OCI-LY7 (cell line): ENCODE results near the gene SEMA4D.

Source experiments
- EZH2phosphoT487 ChIP-seq: fragments of 200-600 bp; sonication (generic); IDR thresholded peaks from 2 replicates; pipeline ENCODE4 v1.6.1; 2018; ENCODE audit warnings: low read depth, borderline replicate concordance, mild to moderate bottlenecking, mixed run types, antibody characterized with exemption, low read length, moderate library complexity, mixed read lengths
- TF ChIP-seq, protein P1 (sequence below): fragments of 200-600 bp; sonication (generic); conservative IDR thresholded peaks from 2 replicates; pipeline ENCODE4 v1.5.1; 2014; ENCODE audit warnings: mild to moderate bottlenecking, antibody characterized with exemption, low read length, moderate library complexity, mixed read lengths

DNA sequence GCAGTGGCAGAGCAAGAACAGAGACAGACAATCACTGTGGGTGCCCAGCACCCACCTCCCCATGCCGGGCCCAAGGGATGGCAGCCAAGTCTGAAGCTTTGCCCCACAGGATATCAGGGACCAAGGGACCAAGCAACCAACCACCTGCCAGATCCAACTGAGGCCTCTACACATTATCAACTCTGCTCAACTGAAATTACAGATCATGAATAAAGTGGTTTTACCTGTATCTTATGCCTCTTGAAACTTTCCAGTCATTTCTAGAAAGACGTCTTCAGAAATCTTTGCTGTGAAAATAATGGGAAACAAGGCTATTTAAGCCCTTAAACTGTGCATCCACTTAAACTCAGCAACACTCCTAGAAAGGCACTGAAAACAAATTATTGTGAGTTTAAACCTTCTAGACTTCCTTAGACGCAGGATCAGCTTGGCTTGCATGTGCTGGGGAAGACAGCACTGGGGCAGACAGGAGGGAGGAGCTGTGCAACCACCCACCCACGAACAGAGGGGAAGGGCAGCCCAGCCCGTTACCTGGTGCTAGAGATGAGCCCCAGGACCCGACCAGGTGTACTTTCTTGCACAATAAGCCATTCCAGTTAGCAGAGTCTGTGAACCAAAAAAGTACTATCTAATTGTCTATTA lies 80.0 kb downstream of the SEMA4D start:
- TF ChIP-seq, protein P1, sequence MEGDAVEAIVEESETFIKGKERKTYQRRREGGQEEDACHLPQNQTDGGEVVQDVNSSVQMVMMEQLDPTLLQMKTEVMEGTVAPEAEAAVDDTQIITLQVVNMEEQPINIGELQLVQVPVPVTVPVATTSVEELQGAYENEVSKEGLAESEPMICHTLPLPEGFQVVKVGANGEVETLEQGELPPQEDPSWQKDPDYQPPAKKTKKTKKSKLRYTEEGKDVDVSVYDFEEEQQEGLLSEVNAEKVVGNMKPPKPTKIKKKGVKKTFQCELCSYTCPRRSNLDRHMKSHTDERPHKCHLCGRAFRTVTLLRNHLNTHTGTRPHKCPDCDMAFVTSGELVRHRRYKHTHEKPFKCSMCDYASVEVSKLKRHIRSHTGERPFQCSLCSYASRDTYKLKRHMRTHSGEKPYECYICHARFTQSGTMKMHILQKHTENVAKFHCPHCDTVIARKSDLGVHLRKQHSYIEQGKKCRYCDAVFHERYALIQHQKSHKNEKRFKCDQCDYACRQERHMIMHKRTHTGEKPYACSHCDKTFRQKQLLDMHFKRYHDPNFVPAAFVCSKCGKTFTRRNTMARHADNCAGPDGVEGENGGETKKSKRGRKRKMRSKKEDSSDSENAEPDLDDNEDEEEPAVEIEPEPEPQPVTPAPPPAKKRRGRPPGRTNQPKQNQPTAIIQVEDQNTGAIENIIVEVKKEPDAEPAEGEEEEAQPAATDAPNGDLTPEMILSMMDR, result no peak
- no peak for TF ChIP-seq EZH2phosphoT487
